Endothelial cell of umbilical vein (primary cell): ENCODE results near the gene ANTXRL.

Experiments
- CTCF ChIP-seq, 2 donors: IDR thresholded peaks; 1 replicate in 1 of 2; 2 replicates in 1 of 2; pipeline ENCODE4 v1.5.1; 2011; ENCODE audit warnings: low read length in 2 of 2, mild to moderate bottlenecking in 2 of 2, moderate library complexity in 2 of 2, control low read depth in 1 of 2, inconsistent platforms in 1 of 2, low read depth in 1 of 2; ENCODE audit not compliant: insufficient read depth in 1 of 2; ENCODE audit errors: extremely low read depth in 1 of 2
- EZH2 ChIP-seq: IDR thresholded peaks from 2 replicates; pipeline ENCODE4 v1.6.1; 2012; ENCODE audit warnings: borderline replicate concordance, low read depth, mild to moderate bottlenecking, moderate library complexity, low read length, inconsistent platforms; ENCODE audit not compliant: severe bottlenecking
- GATA2 ChIP-seq: IDR thresholded peaks from 2 replicates; pipeline ENCODE4 v1.7.0; 2011; ENCODE audit warnings: low read depth, mild to moderate bottlenecking, moderate library complexity, mixed read lengths, low read length; ENCODE audit not compliant: insufficient read length, insufficient read depth
- JUN ChIP-seq: IDR thresholded peaks from 2 replicates; pipeline ENCODE4 v1.6.1; 2011; ENCODE audit warnings: borderline replicate concordance, low read depth; ENCODE audit not compliant: insufficient read length, insufficient read depth
- MAX ChIP-seq: IDR thresholded peaks from 2 replicates; pipeline ENCODE4 v1.6.1; 2011; ENCODE audit not compliant: insufficient read depth, insufficient read length
- MYC ChIP-seq: IDR thresholded peaks from one replicate; pipeline ENCODE4 v1.6.1; 2011; ENCODE audit warnings: mild to moderate bottlenecking, low read depth, low read length
- POLR2A ChIP-seq: IDR thresholded peaks from 2 replicates; pipeline ENCODE4 v1.6.1; 2012; ENCODE audit warnings: low read depth, mild to moderate bottlenecking, control low read depth, low read length
- POLR2AphosphoS5 ChIP-seq: IDR thresholded peaks from 2 replicates; pipeline ENCODE4 v1.6.1; 2012; ENCODE audit warnings: low read depth, mild to moderate bottlenecking, control low read depth, low read length, moderate library complexity; ENCODE audit not compliant: insufficient read depth

- TF ChIP-seq CTCF (IDR thresholded peaks at IDR 0.05; ENCODE audit: extremely low read depth in 1 of 2, insufficient read depth in 1 of 2, low read depth in 1 of 2, low read length in 2 of 2), result no peak
- no peak for TF ChIP-seq POLR2AphosphoS5
- TF ChIP-seq POLR2A, result no peak
- TF ChIP-seq MAX, result no peak
- no peak for TF ChIP-seq EZH2
- no peak for TF ChIP-seq MYC
- no peak for TF ChIP-seq JUN
- TF ChIP-seq GATA2, result no peak
Measured at GRCh38 chr10:46317889-46318288, 31.1 kb downstream of the ANTXRL start.
